Stimulated activated CD4-positive, alpha-beta T cell treated with anti-CD3 and anti-CD28 coated beads, Interleukin-15, amount 100 ng/mL, for 1 hour (primary cell): Measurements from ENCODE around the gene CDH23.

ENCODE experiments used
- DNase-seq, 2 donors: peaks; one replicate each; pipeline ENCODE4 v3.0.0-alpha.2; 2020; ENCODE audit warnings: low read depth in 1 of 2, low spot score in 1 of 2

Gene CDH23

DNA sequence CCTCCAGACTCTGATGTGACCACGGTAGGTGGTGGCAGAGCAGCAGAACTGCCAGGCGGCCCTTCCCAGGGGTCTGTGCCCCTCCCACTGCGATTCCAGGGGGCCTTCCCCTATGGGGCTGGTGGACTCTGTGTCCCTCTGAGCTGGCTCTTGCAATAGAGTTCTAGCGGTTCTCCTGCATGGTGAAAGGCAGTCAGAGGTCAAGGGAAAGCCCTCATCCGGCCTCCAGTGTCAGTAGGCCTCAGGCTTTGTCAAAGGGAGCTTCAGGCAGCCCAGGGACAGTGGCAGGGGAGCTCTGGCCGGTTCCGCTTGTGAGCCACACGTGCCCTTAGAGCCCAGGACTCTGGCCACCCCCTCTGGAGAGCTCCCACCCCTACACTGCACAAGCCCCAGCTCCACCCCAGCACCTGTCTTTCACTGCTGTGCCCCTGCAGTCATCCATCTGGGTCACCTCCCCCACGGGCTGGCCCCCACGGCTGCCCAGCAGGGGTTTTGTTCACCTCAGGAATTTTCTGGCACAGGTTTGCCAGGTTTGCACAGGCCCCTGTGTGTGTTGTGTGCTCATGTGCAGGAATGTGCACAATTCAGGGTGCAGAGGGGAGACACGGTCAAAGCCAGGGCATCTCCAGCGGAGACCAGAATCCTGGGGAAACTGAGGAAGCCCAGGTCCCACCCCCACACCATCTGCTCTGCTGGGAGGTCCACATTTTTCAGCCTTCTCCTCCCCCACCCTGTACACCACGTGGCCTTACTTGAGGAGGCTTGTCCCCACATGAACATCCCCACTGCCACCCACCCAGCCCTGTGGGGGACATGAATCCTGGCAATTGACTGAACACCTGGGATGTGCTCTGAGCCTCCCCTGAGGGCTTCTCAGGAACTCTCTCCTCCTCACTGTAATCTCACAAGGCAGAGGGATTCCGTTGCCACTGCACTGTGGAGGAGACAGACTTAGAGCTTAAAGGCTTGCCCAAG, 299.1 kb downstream of the CDH23 start:
- DNase-seq, result no peak

- peak; percentile 40 to 64 for DNase-seq
These were observed 300.1 kb downstream of the CDH23 start for GRCh38 chr10:71696628-71697326.

DNA sequence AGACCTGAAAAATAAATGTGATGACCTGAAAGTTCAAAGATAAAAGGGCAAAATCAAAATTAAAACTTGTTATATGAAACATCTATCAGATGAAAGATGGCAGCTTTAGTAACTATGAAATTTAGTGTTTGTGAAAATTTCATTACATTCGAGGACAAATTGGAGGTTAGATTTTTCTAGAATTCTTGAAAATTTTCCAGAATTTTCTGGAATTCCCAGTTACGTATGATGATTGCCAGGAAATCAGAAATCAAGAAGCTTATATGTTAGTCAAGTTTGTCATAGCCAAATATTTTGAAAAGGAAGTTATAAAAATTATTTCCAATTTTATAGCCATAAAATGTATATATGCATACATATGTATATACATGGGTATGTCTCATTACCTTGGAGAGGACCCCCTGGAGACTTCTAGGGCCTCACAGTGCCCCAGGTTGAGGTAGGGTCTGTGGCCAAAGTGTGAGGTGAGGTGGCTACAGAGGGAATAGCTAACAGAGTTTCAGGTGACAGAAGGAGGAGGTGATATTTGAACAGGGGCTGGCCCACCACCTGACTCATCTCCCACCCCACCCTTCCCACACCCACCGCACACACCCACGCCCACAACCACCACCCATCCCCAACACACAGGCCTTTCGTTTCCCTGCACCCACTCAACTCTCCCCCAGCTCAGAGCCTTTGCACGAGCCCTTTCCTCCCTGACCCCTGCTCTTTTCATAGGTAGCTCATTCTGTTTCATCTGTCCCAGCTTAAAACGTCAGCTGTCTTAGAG, 301.4 kb downstream of the CDH23 start:
- no peak for DNase-seq

DNA sequence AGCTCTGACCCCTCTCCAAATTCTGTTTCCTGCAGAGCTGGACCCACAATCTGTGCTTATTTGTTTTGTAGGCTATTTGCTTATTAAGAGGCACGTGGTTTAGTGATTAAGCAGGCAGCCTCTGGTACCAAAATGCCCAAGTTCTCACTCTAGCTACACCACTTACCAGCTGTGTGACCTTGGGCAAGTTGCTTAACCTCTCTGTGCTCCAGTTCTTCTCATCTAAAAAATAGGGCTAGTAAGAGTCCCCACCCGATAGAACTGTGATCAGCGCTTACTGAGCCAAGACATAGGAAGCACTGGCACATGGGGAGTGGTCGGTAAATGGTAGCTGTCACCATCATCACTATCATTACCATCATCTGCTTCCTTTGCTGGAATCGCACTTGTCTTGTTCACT, 302.0 kb downstream of the CDH23 start:
- DNase-seq, result no peak

DNA sequence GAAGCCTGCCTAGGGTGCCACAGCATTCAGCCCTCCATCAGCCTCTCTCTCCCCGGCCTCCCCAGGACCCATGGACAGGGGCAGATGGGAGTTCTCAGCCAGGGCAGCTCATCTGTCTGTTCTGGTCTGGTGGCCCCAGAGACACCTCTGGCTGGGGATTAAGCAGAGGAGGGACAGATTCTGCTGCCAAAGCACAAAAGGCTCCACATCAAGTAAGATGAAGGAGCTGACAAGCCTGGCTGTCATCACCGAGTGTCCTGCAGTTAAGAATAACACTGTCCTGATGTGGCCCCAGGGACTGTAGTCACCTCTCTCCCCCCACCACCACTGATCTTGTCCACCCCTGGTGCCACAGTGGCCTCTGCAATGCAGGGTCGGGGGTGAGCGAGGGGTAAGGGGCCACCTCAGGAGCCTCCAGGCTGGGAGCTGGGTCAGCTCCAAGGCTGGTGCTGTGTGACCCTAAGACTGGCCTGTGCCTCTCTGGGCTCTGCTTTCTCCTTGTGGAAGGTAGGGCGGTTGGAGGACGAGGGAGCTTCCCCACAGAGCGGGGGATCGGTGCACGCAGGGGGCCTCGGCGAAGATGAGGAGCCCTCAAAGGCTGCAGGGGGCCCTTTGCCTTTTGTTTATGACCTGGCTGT, 304.1 kb downstream of the CDH23 start:
- DNase-seq, result no peak

DNA sequence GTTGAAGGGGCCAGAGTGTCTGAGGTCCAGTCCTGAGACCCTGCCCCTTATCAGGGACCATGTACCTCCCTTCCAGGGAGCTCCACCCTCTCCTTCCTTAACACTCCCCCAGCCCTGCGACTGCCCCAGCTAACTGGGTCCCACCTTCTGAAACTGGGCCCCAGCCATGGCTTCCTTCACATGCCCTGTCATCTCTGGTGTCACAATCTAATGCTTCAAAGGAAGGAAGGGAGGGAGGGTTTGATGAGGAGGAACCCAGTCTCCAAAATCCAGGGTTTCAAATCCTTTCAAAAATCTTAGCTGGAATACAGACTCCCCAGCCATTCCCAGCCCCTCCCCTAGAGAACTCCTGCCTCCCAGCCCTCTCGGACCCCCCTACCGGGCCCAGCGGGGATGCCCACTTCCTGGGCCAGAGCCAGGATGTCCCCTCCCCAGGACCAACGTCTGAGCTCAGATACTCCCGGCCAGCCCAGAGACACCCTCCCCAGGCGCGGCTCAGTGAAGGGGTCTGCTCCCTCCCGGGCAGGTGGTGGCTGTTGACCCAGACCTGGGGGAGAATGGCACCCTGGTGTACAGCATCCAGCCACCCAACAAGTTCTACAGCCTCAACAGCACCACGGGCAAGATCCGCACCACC, 304.9 kb downstream of the CDH23 start:
- DNase-seq, result no peak

DNA sequence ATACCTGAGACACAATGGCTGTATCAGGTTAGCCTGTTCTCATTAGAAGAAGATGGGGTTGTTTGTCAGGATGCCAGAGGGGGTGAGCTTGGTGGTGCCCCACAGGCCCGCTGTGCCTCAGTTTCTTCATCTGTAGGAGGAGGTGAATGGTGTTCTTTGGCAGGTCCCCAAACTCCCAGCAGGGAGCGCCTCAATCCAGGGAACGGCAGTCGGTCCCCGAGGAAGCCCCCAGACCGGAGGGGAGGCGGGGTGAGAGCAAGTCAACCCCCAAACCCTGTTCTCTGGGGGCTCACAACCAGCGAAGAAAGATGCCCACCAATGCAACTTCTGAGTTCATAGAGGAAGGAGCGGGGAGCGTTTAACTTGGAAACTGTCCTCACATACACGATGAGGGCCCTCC, 306.9 kb downstream of the CDH23 start:
- no peak for DNase-seq

DNA sequence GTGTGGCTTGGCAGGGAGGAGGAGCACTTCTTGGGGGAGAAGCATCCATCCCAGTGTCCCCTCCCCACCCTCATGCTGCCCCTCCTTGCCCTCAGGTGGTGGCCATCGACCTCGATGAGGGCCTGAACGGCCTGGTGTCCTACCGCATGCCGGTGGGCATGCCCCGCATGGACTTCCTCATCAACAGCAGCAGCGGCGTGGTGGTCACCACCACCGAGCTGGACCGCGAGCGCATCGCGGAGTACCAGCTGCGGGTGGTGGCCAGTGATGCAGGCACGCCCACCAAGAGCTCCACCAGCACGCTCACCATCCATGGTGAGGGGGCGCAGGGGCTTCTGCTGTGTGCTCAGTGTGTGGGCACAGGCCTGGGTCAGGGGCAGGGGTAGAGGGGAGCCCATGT, 308.1 kb downstream of the CDH23 start:
- DNase-seq, result no peak

DNA sequence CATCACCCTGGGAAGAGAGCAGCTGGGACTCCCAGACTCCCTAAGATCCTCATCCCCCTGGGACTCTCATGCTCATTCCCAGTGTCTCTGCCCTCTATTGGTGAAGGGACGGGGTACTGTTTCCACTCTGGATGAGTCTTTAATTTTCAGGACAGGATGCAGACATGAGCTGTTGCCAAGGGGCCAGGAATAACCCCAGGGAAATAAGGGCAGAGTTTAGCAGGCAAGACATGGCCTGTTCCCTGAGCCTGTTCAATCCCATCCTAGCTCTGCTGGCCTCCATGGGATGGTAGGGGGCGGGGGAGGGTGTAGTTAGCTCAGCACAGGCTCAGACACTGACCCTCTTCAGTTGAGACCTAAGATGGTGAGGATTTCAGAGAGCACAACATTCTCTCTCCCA, 308.9 kb downstream of the CDH23 start:
- no peak for DNase-seq

- DNase-seq, result no peak
These were observed 309.7 kb downstream of the CDH23 start for GRCh38 chr10:71706216-71707121.

- no peak for DNase-seq
These were observed 310.6 kb downstream of the CDH23 start for GRCh38 chr10:71707240-71707789.

GRCh38 chr10:71708301-71708703, 311.6 kb downstream of the CDH23 start:
- peak in 1 of 2 donors; percentile 57 for DNase-seq

GRCh38 chr10:71708897-71709882, 312.5 kb downstream of the CDH23 start:
- no peak for DNase-seq

DNA sequence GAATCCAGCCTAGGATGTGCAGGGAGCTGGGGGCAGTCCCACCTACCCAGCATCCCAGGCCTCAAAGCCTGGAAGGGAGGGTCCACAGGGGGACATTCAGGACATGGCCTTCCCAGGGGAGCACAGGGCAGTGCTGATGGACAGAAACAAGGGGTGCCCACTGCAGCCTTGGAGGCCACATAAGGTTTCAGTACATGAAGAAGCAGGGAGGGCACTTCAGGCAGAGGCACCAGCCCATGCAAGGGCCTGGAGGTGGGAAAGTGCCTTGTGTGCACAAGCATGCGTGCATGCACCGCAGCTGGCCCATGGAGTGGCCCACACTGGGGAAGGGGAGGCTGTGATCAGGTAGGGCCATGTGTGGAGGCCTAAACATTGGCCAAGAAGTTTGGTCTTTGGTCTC, 313.8 kb downstream of the CDH23 start:
- no peak for DNase-seq

GRCh38 chr10:71711052-71711623, 314.4 kb downstream of the CDH23 start:
- DNase-seq, result no peak

DNA sequence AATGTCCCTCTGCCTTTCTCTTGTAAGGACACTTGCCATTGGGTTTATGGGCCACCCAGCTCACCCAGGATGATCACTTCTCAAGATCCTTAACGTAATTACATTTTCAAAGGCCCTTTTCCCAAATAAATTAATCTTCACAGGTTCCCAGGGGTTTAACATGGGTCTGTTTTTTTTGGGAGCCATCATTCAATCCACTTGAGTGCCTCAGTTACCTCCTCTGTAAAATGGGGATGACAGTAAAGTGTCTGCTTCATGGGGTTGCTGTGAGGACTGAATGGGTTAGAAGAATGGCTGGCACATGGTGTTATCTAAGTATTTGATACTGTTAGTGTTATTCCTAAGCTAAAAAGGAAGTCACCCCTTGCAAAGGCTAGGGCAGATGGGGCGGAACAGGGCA, 315.4 kb downstream of the CDH23 start:
- no peak for DNase-seq

- DNase-seq, result no peak
These were observed 315.9 kb downstream of the CDH23 start for GRCh38 chr10:71712572-71713134.
